ENCODE data around the gene ZNF581.

DNA sequence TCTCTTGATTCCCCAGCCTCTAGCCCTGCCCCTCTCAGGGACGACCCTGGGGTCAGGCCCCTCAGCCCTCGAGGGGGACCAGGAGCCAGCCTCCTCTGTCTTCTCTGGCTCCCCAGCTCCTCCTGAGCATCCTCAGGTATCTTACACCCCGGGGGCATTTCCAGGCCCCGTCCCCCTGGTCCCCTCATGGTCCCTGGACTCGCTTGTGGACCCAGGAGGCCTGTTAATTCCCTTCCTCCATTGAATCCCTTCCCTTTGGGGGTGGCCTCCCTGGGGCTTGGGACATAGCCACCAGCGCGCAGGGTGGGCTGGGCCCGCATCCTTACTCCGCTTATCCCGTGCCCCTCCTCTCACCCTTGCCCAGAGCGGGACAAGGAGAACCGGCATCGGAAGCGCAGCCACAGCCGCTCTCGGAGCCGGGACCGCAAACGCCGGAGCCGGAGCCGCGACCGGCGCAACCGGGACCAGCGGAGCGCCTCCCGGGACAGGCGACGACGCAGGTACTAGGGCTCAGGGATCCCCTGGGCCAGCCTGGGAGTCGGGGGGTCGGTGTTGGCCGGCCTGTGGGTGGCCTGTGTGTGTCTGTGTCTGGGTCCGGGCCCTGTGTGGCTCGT lies 15.5 kb downstream of the ZNF581 start:
- TF ChIP-seq, protein P1, sequence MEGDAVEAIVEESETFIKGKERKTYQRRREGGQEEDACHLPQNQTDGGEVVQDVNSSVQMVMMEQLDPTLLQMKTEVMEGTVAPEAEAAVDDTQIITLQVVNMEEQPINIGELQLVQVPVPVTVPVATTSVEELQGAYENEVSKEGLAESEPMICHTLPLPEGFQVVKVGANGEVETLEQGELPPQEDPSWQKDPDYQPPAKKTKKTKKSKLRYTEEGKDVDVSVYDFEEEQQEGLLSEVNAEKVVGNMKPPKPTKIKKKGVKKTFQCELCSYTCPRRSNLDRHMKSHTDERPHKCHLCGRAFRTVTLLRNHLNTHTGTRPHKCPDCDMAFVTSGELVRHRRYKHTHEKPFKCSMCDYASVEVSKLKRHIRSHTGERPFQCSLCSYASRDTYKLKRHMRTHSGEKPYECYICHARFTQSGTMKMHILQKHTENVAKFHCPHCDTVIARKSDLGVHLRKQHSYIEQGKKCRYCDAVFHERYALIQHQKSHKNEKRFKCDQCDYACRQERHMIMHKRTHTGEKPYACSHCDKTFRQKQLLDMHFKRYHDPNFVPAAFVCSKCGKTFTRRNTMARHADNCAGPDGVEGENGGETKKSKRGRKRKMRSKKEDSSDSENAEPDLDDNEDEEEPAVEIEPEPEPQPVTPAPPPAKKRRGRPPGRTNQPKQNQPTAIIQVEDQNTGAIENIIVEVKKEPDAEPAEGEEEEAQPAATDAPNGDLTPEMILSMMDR (IDR thresholded peaks at IDR 0.05): no peak
- no peak for TF ChIP-seq POLR2AphosphoS5 (IDR thresholded peaks at IDR 0.05; ENCODE audit: low read depth, low read length)
- TF ChIP-seq TCF7L2 (IDR thresholded peaks at IDR 0.05; ENCODE audit: low read depth, low read length): no peak
